MM.1S (cell line): Measurements from ENCODE around the gene TGM6.
A peak's percentile ranks its signal among the peaks of the same experiment; 100 is the strongest.

Experiments used
- DNase-seq: peaks from one replicate; pipeline ENCODE4 v3.0.0-alpha.2; 2015
- H2AFZ ChIP-seq: fragments of 300-600 bp; sonication (generic); 2 replicates; pipeline ENCODE4 v1.6.0; 2016; ENCODE audit warnings: antibody characterized with exemption, low read length
- H3F3A ChIP-seq: fragments of 300-600 bp; sonication (generic); 2 replicates; pipeline ENCODE4 v1.6.1; 2016; ENCODE audit warnings: mild to moderate bottlenecking, antibody characterized with exemption, low read length, moderate library complexity, mixed read lengths; ENCODE audit not compliant: insufficient read depth
- H3K27ac ChIP-seq: fragments of 300-600 bp; sonication (generic); 2 replicates; pipeline ENCODE4 v1.5.1; 2016; ENCODE audit warnings: mild to moderate bottlenecking, low read length
- H3K27me3 ChIP-seq: fragments of 300-600 bp; sonication (generic); replicated peaks from 2 replicates; pipeline ENCODE4 v1.6.0; 2016; ENCODE audit warnings: low read length; ENCODE audit not compliant: insufficient read depth
- H3K36me3 ChIP-seq: fragments of 300-600 bp; sonication (generic); replicated peaks from 2 replicates; pipeline ENCODE4 v1.6.1; 2016; ENCODE audit warnings: mild to moderate bottlenecking, low read length, mixed read lengths; ENCODE audit not compliant: insufficient read depth
- H3K4me1 ChIP-seq: fragments of 300-600 bp; sonication (generic); 2 replicates; pipeline ENCODE4 v1.6.1; 2016; ENCODE audit warnings: low read length, mixed read lengths
- H3K4me2 ChIP-seq: fragments of 300-600 bp; sonication (generic); 2 replicates; pipeline ENCODE4 v1.6.0; 2016; ENCODE audit warnings: low read depth, low read length
- H3K4me3 ChIP-seq: fragments of 300-600 bp; sonication (generic); 2 replicates; pipeline ENCODE4 v1.5.1; 2016; ENCODE audit warnings: low read length, mixed read lengths
- H3K79me2 ChIP-seq: fragments of 300-600 bp; sonication (generic); 2 replicates; pipeline ENCODE4 v1.6.1; 2016; ENCODE audit warnings: mixed run types, low read length, mixed read lengths
- H3K9ac ChIP-seq: fragments of 300-600 bp; sonication (generic); 2 replicates; pipeline ENCODE4 v1.6.1; 2016; ENCODE audit warnings: low read length, mixed read lengths
- H3K9me2 ChIP-seq: fragments of 300-600 bp; sonication (generic); replicated peaks from 2 replicates; pipeline ENCODE4 v1.6.1; 2016; ENCODE audit warnings: mild to moderate bottlenecking, low read length, mixed read lengths; ENCODE audit not compliant: insufficient read depth
- H3K9me3 ChIP-seq: fragments of 300-600 bp; sonication (generic); replicated peaks from 2 replicates; pipeline ENCODE4 v1.6.1; 2016; ENCODE audit warnings: mild to moderate bottlenecking, low read length, mixed read lengths; ENCODE audit not compliant: insufficient read depth
- H4K20me1 ChIP-seq: fragments of 300-600 bp; sonication (generic); 2 replicates; pipeline ENCODE4 v1.6.1; 2016; ENCODE audit warnings: mild to moderate bottlenecking, low read length, moderate library complexity, mixed read lengths; ENCODE audit not compliant: insufficient read depth
- EZH2 ChIP-seq: fragments of 300-600 bp; sonication (generic); optimal IDR thresholded peaks from 2 replicates; pipeline ENCODE3; 2017; ENCODE audit warnings: low read depth, mild to moderate bottlenecking, antibody characterized with exemption, low read length, mixed read lengths
- EZH2phosphoT487 ChIP-seq: fragments of 300-600 bp; sonication (generic); IDR thresholded peaks from 2 replicates; pipeline ENCODE4 v1.6.1; 2018; ENCODE audit warnings: antibody characterized with exemption, low read length
- TF ChIP-seq, protein P1 (sequence below): fragments of 300-600 bp; sonication (generic); IDR thresholded peaks from 2 replicates; pipeline ENCODE4 v1.5.1; 2016; ENCODE audit warnings: antibody characterized with exemption, low read length, mixed read lengths

The TGM6 gene

DNA sequence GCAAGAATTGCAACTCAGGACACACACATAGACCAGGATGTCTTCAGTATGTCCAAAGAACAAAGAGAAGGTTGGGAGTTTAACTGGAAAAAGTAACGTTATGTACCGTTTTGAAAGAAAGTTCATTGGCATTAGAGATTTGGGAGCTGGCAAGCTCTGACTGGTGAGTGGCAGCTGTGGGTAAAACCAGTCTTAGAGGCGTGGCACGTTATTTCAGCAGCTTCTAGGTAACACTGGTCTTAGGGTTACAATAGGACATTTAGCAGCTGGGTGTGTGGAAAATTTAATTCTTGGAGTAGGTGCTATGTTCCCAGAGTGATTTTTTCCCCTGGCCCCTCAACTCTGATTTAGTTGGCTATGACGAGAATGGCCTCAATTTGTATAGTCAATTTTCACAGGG lies 70.7 kb downstream of the TGM6 start:
- Histone ChIP-seq H3F3A (no peaks in the 10 kb centered on the region), H4K20me1 (no peaks in the 10 kb centered on the region), H3K9ac (no peak overlapping the region), H3K79me2 (no peaks in the 10 kb centered on the region), H3K9me3 (no peaks in the 10 kb centered on the region), H3K4me1 (no peaks in the 10 kb centered on the region), H3K27ac (no peak overlapping the region), H3K36me3 (no peaks in the 10 kb centered on the region), H3K4me3 (no peak overlapping the region), H3K27me3 (no peaks in the 10 kb centered on the region), H3K9me2 (no peaks in the 10 kb centered on the region), H3K4me2 (no peak overlapping the region), H2AFZ (no peak overlapping the region)
- TF ChIP-seq, protein P1, sequence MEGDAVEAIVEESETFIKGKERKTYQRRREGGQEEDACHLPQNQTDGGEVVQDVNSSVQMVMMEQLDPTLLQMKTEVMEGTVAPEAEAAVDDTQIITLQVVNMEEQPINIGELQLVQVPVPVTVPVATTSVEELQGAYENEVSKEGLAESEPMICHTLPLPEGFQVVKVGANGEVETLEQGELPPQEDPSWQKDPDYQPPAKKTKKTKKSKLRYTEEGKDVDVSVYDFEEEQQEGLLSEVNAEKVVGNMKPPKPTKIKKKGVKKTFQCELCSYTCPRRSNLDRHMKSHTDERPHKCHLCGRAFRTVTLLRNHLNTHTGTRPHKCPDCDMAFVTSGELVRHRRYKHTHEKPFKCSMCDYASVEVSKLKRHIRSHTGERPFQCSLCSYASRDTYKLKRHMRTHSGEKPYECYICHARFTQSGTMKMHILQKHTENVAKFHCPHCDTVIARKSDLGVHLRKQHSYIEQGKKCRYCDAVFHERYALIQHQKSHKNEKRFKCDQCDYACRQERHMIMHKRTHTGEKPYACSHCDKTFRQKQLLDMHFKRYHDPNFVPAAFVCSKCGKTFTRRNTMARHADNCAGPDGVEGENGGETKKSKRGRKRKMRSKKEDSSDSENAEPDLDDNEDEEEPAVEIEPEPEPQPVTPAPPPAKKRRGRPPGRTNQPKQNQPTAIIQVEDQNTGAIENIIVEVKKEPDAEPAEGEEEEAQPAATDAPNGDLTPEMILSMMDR, result no peak
- no peak for TF ChIP-seq EZH2
- DNase-seq, result no peak

DNA sequence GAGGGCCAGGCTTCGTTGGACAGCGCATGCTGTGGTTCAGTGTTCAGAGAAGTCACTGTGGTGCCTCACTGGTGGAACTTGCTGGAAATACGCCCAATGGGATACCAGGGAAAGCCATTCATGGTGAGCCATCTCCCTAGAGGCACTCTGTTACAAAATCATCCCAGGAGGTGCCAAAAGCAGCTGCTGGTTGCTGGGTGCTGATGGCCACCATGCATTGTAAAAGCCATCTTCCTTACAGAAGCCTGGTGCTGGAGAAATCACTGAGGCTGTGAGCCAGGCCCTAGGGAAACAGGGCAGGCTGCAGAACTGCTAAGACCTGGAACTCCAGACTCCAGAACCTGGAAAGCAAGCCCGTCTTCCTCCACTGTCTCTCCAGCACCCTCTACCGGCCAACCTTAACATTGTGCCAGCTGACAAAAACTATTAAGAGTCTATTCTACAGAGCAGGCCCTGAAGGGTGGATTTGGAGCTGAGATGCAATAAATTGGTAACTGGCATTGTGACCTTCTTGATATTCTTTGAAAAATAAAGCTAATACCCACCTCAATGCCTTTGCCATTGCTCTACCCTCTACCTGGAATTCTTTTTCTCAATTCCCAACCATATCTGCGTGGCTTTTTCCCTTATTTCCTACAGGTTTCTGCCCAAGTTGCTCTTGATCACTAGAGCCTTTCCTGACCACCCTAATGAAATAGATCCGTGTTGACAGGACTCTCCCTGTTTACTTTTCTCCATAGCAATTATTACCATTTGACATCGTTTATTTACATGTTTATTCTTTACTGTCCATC lies 71.4 kb downstream of the TGM6 start:
- Histone ChIP-seq H3K79me2 (no peaks in the 10 kb centered on the region), H3K9me2 (no peaks in the 10 kb centered on the region), H3K36me3 (no peaks in the 10 kb centered on the region), H2AFZ (no peak overlapping the region), H3K4me2 (no peak overlapping the region), H3K9me3 (no peaks in the 10 kb centered on the region), H3K4me1 (no peaks in the 10 kb centered on the region), H3K9ac (no peak overlapping the region), H3F3A (no peaks in the 10 kb centered on the region), H3K4me3 (no peak overlapping the region), H3K27ac (no peak overlapping the region), H3K27me3 (no peaks in the 10 kb centered on the region), H4K20me1 (no peaks in the 10 kb centered on the region)
- peak; percentile 61 for DNase-seq
- TF ChIP-seq, protein P1, result peak; percentile 88
- no peak for TF ChIP-seq EZH2phosphoT487

DNA sequence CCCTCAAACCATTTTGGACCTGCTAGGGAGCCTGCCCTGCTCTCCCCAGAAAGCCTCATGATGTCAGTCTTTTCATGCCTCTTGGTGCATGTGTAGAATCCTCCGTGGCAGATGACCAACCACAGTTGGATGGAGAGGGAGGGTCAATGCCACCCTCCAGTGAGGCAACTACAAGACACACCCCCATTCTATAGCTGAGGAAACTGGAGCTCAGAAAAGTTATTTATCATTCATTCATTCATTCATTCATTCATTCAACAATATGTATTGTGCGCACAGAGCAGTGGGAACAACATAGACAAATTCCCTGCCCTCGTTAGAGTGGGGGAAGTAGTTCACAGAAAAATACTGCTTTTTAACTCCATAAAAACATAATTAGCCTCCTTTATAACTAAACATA lies 73.1 kb downstream of the TGM6 start:
- no peak overlapping the region for H3K27ac ChIP-seq
- H3K79me2 ChIP-seq, result no peaks in the 10 kb centered on the region
- H3F3A ChIP-seq, result peaks cover 10% of the 10 kb centered on the region; the same call in 1 of the 2 replicates
- H3K9me3 ChIP-seq, result no peaks in the 10 kb centered on the region
- no peak for DNase-seq
- H3K9ac ChIP-seq, result no peak overlapping the region
- H3K27me3 ChIP-seq, result no peaks in the 10 kb centered on the region
- no peak overlapping the region for H2AFZ ChIP-seq
- TF ChIP-seq EZH2phosphoT487 (no peak), EZH2 (no peak)
- TF ChIP-seq, protein P1, result no peak
- no peaks in the 10 kb centered on the region for H3K36me3 ChIP-seq
- no peak overlapping the region for H3K4me2 ChIP-seq
- no peaks in the 10 kb centered on the region for H3K9me2 ChIP-seq
- H3K4me3 ChIP-seq, result no peak overlapping the region
- H3K4me1 ChIP-seq, result no peaks in the 10 kb centered on the region
- no peaks in the 10 kb centered on the region for H4K20me1 ChIP-seq
